Measurements from ENCODE around the gene ZNF827. TPM values are rescaled to one million over a fixed set of nuclear protein-coding genes. Genes with fewer than 3 reads are reported as not detected.

ZNF827 gene
- polyA plus RNA-seq, 1 donor from 2014 or later = 12.1 TPM

DNA sequence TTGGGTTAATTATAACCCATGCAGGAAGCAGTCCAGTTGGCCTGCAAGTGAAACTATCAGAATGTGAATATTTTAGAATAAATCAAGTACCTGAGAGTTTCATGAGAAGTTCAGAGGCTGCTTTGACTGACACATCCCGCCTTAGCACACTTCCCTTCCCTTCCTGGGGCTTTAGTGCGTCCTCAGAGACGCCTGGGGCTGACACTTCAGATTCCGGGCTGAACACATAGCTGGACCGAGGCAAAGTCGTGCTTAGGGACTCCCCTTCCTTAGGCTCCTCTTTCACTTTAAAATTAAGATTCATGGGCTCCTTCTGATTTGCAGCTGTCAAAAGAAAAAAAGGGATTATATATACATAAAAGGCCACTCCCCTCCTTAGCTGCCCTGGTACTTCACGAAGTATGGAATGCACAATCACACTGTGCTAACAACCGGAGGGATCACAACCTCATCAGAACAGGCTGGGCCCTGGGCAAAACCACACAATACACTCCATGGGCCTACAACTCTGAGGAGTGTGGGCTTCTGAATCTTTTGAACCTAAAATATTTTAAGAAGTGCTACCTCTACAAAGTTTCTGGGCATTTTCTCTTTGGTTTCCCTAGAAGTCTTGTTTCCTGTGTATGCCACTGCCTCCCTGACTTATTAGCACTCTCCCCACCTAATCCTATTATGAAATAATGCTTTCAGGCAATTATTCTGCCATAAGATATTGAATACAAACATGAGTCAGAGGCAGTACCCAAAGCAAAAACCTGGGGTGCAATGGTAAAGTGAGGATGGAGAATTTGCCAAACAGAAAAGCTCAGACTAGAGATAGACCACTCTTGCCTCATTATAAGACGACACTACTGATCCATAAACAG is 68.2 kb downstream of the ZNF827 start:
- H4K20me1 ChIP-seq (ENCODE audit: insufficient read depth) = no peaks in the 10 kb centered on the region
- no peak overlapping the region for H3K4me2 ChIP-seq (ENCODE audit: low read length)
- H3K9me3 ChIP-seq (ENCODE audit: low read length) = no peaks in the 10 kb centered on the region
- H3K9me2 ChIP-seq (ENCODE audit: insufficient read depth, low read length) = no peaks in the 10 kb centered on the region
- no peak overlapping the region for H3K4me3 ChIP-seq (ENCODE audit: low read length)
- H3K27ac ChIP-seq (ENCODE audit: low read length) = no peak overlapping the region
- H3K79me2 ChIP-seq (replicated peaks; ENCODE audit: insufficient read depth, low read length) = no peaks in the 10 kb centered on the region
- TF ChIP-seq MXI1 (conservative IDR thresholded peaks at IDR 0.05; ENCODE audit: poor library complexity, severe bottlenecking) = no peak
- no peak for TF ChIP-seq TAF1 (IDR thresholded peaks at IDR 0.05; ENCODE audit: low read depth)
- no peak for TF ChIP-seq RAD21 (conservative IDR thresholded peaks at IDR 0.05)
- TF ChIP-seq SMC3 (conservative IDR thresholded peaks at IDR 0.05; ENCODE audit: poor library complexity) = no peak
- TF ChIP-seq EP300 (conservative IDR thresholded peaks at IDR 0.05; ENCODE audit: poor library complexity, severe bottlenecking) = no peak
- TF ChIP-seq, protein P1, sequence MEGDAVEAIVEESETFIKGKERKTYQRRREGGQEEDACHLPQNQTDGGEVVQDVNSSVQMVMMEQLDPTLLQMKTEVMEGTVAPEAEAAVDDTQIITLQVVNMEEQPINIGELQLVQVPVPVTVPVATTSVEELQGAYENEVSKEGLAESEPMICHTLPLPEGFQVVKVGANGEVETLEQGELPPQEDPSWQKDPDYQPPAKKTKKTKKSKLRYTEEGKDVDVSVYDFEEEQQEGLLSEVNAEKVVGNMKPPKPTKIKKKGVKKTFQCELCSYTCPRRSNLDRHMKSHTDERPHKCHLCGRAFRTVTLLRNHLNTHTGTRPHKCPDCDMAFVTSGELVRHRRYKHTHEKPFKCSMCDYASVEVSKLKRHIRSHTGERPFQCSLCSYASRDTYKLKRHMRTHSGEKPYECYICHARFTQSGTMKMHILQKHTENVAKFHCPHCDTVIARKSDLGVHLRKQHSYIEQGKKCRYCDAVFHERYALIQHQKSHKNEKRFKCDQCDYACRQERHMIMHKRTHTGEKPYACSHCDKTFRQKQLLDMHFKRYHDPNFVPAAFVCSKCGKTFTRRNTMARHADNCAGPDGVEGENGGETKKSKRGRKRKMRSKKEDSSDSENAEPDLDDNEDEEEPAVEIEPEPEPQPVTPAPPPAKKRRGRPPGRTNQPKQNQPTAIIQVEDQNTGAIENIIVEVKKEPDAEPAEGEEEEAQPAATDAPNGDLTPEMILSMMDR (IDR thresholded peaks at IDR 0.05; ENCODE audit: poor library complexity, severe bottlenecking) = no peak
- no peak for TF ChIP-seq POLR2AphosphoS5 (IDR thresholded peaks at IDR 0.05)
- TF ChIP-seq, protein P2, sequence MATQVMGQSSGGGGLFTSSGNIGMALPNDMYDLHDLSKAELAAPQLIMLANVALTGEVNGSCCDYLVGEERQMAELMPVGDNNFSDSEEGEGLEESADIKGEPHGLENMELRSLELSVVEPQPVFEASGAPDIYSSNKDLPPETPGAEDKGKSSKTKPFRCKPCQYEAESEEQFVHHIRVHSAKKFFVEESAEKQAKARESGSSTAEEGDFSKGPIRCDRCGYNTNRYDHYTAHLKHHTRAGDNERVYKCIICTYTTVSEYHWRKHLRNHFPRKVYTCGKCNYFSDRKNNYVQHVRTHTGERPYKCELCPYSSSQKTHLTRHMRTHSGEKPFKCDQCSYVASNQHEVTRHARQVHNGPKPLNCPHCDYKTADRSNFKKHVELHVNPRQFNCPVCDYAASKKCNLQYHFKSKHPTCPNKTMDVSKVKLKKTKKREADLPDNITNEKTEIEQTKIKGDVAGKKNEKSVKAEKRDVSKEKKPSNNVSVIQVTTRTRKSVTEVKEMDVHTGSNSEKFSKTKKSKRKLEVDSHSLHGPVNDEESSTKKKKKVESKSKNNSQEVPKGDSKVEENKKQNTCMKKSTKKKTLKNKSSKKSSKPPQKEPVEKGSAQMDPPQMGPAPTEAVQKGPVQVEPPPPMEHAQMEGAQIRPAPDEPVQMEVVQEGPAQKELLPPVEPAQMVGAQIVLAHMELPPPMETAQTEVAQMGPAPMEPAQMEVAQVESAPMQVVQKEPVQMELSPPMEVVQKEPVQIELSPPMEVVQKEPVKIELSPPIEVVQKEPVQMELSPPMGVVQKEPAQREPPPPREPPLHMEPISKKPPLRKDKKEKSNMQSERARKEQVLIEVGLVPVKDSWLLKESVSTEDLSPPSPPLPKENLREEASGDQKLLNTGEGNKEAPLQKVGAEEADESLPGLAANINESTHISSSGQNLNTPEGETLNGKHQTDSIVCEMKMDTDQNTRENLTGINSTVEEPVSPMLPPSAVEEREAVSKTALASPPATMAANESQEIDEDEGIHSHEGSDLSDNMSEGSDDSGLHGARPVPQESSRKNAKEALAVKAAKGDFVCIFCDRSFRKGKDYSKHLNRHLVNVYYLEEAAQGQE (IDR thresholded peaks at IDR 0.05; ENCODE audit: borderline replicate concordance) = no peak
- no peak for TF ChIP-seq EZH2 (IDR thresholded peaks at IDR 0.05; ENCODE audit: borderline replicate concordance, insufficient read depth, low read length, poor library complexity, severe bottlenecking)
- H2AFZ ChIP-seq (ENCODE audit: low read depth, low read length) = no peak overlapping the region
- no peaks in the 10 kb centered on the region for H3K36me3 ChIP-seq (ENCODE audit: insufficient read depth, low read length)
- H3K27me3 ChIP-seq (ENCODE audit: insufficient read depth, low read depth, low read length) = no peaks in the 10 kb centered on the region
- H3K9ac ChIP-seq (ENCODE audit: low read length) = no peak overlapping the region
- H3F3A ChIP-seq (ENCODE audit: insufficient read depth, low read length, poor library complexity, severe bottlenecking) = no peaks in the 10 kb centered on the region

DNA sequence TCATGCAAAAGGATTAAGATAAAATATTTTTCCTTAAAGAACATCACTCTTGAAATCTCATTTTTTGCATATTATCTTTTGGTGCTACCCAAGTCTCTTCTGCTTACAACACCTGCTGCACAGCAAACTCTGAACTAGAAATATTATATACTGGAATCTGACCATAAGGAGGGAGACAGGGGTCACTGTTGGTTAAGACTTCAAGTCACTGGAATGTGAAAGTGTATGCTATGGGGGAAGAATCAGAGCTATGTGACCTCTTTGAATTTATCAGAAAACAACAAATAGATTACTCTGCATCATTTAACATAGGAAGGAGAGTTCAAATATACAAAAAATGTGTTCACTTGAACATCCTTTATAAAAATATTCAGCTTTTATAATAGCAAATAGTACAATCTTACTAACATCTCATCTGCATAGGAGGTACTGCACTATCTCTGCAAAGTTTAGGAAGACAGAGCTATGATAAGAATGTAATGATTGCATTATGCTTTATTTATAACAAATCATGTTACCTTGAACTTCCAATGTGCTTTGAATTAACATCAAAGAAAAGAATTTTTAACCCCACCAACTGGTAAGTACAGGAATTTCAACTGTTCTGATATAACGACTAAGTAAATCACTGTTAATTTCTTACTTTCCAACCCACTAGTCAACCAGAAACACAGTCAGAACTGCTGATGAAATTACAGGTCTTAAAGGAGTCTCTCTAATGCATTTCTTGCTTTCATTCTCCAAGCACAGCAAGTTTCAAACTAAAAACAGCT is 69.8 kb downstream of the ZNF827 start:
- no peak overlapping the region for H3K9ac ChIP-seq (ENCODE audit: low read length)
- no peaks in the 10 kb centered on the region for H3K79me2 ChIP-seq (replicated peaks; ENCODE audit: insufficient read depth, low read length)
- H3K36me3 ChIP-seq (ENCODE audit: insufficient read depth, low read length) = no peaks in the 10 kb centered on the region
- no peak overlapping the region for H2AFZ ChIP-seq (ENCODE audit: low read depth, low read length)
- H3K4me3 ChIP-seq (ENCODE audit: low read length) = no peak overlapping the region
- no peaks in the 10 kb centered on the region for H4K20me1 ChIP-seq (ENCODE audit: insufficient read depth)
- H3F3A ChIP-seq (ENCODE audit: insufficient read depth, low read length, poor library complexity, severe bottlenecking) = no peaks in the 10 kb centered on the region
- no peaks in the 10 kb centered on the region for H3K27me3 ChIP-seq (ENCODE audit: insufficient read depth, low read depth, low read length)
- H3K9me3 ChIP-seq (ENCODE audit: low read length) = no peaks in the 10 kb centered on the region
- H3K9me2 ChIP-seq (ENCODE audit: insufficient read depth, low read length) = no peaks in the 10 kb centered on the region
- TF ChIP-seq SMC3 (conservative IDR thresholded peaks at IDR 0.05; ENCODE audit: poor library complexity) (no peak), TAF1 (IDR thresholded peaks at IDR 0.05; ENCODE audit: low read depth) (no peak), POLR2AphosphoS5 (IDR thresholded peaks at IDR 0.05) (no peak), MXI1 (conservative IDR thresholded peaks at IDR 0.05; ENCODE audit: poor library complexity, severe bottlenecking) (no peak), EP300 (conservative IDR thresholded peaks at IDR 0.05; ENCODE audit: poor library complexity, severe bottlenecking) (no peak), EZH2 (IDR thresholded peaks at IDR 0.05; ENCODE audit: borderline replicate concordance, insufficient read depth, low read length, poor library complexity, severe bottlenecking) (no peak), RAD21 (conservative IDR thresholded peaks at IDR 0.05) (no peak)
- TF ChIP-seq, protein P1 (IDR thresholded peaks at IDR 0.05; ENCODE audit: poor library complexity, severe bottlenecking) = no peak
- TF ChIP-seq, protein P2 (IDR thresholded peaks at IDR 0.05; ENCODE audit: borderline replicate concordance) = no peak
- no peak overlapping the region for H3K4me2 ChIP-seq (ENCODE audit: low read length)
- H3K27ac ChIP-seq (ENCODE audit: low read length) = no peak overlapping the region

All from neural cell (in vitro differentiated cells).